ENCODE measurements around the gene ATP13A5.

The ATP13A5 gene

DNA sequence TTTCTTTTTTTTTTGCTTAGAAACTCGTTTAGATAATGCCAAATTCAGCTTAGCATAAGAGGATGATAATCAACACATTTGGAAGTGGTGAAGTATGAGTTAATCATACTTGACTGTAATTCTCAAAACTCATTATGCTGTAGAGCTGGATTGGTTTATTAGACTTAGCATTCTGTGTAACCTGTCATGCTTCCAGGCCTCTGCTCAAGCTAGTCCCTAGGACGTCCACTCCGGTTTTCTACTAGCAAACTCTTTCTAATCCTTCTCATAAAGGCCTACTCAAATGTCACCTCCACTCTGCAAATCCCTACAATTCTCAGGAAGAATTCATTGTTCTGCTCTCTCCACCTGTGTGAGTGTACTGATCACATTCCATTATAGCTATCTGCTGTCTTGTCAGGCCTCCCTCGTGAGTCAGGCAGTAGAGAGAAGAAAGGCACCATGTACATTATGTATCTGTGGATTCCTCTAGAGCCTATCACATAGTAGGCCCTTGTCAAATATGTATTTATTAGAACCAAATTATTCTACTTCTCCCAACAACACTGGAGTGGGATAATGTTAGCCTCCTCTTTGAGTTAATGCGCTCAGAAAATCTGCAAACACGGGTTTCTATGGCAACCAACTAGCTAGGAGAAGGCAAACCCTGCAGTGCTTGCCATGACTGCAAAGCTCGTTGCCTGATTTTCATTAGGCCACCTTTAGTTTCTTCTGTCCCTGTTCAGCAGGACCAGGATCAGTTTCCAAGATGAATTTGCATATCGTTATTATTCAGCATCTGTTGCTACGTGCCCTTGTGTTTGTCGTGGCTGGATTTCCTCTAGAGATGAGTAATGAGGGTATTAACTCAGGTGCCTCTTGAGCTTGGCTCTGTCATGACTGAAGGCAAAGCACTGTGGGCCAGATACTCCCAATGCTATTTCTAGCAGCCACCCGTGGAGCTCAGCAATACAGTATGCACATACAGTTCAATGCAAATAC lies 30.7 kb downstream of the ATP13A5 start:
- DNase-seq (no peak), ATAC-seq (ENCODE audit: insufficient read depth, low read depth) (no peak)
- no peak overlapping the region for H2AFZ ChIP-seq (ENCODE audit: low read depth, low read length)
- H3K4me2 ChIP-seq (ENCODE audit: insufficient read depth, low read length) = no peak overlapping the region
- H3K79me2 ChIP-seq (ENCODE audit: insufficient read depth, low read length) = no peaks in the 10 kb centered on the region
- H3K36me3 ChIP-seq (ENCODE audit: insufficient read depth, low read length) = no peaks in the 10 kb centered on the region
- H3K27ac ChIP-seq (ENCODE audit: low read length) = no peak overlapping the region
- H3K9me3 ChIP-seq (ENCODE audit: insufficient read depth, low read length, severe bottlenecking) = no peaks in the 10 kb centered on the region
- TF ChIP-seq EZH2 (IDR thresholded peaks at IDR 0.05; ENCODE audit: borderline replicate concordance, low read depth, low read length, severe bottlenecking) = no peak
- TF ChIP-seq CTCF (IDR thresholded peaks at IDR 0.05; ENCODE audit: borderline replicate concordance, extremely low read depth, low read length, poor library complexity, severe bottlenecking) = no peak
- no peaks in the 10 kb centered on the region for H4K20me1 ChIP-seq (ENCODE audit: insufficient read depth, low read length)
- no peaks in the 10 kb centered on the region for H3K4me1 ChIP-seq (ENCODE audit: insufficient read depth, low read length)
- H3K9ac ChIP-seq (ENCODE audit: low read depth, low read length) = no peak overlapping the region
- no peak overlapping the region for H3K4me3 ChIP-seq (ENCODE audit: low read depth in 1 of 2, low read length in 2 of 2)
- H3K27me3 ChIP-seq (ENCODE audit: insufficient read depth, low read length, poor library complexity) = peaks cover 13% of the 10 kb centered on the region

DNA sequence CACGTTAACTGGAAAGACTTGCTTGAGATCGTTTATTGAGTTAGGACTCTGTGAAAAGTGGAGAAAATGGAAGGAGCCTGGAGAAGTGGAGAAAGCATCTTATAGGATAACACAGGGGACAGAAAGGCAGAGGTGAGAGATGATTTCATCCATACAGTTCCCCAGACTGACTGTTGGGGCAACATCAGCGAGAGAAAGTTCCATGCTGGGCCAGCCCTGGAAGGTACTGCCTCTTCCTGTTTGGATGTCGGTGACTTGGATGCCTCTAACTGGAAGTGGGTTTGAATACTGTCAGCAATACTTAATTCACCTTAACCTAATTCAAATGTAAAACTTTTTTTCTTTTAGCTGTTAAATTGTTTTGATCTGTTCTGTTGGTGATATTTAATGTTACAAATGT lies 32.3 kb downstream of the ATP13A5 start:
- Histone ChIP-seq H3K27ac (ENCODE audit: low read length) (no peak overlapping the region), H3K9me3 (ENCODE audit: insufficient read depth, low read length, severe bottlenecking) (no peaks in the 10 kb centered on the region), H2AFZ (ENCODE audit: low read depth, low read length) (no peak overlapping the region), H3K79me2 (ENCODE audit: insufficient read depth, low read length) (no peaks in the 10 kb centered on the region), H4K20me1 (ENCODE audit: insufficient read depth, low read length) (no peaks in the 10 kb centered on the region), H3K27me3 (ENCODE audit: insufficient read depth, low read length, poor library complexity) (peaks cover 17% of the 10 kb centered on the region), H3K4me3 (ENCODE audit: low read depth in 1 of 2, low read length in 2 of 2) (no peak overlapping the region), H3K4me1 (ENCODE audit: insufficient read depth, low read length) (no peaks in the 10 kb centered on the region), H3K9ac (ENCODE audit: low read depth, low read length) (no peak overlapping the region), H3K36me3 (ENCODE audit: insufficient read depth, low read length) (no peaks in the 10 kb centered on the region), H3K4me2 (ENCODE audit: insufficient read depth, low read length) (no peak overlapping the region)
- DNase-seq = no peak
- TF ChIP-seq EZH2 (IDR thresholded peaks at IDR 0.05; ENCODE audit: borderline replicate concordance, low read depth, low read length, severe bottlenecking) = no peak
- no peak for TF ChIP-seq CTCF (IDR thresholded peaks at IDR 0.05; ENCODE audit: borderline replicate concordance, extremely low read depth, low read length, poor library complexity, severe bottlenecking)
- no peak for ATAC-seq (ENCODE audit: insufficient read depth, low read depth)

DNA sequence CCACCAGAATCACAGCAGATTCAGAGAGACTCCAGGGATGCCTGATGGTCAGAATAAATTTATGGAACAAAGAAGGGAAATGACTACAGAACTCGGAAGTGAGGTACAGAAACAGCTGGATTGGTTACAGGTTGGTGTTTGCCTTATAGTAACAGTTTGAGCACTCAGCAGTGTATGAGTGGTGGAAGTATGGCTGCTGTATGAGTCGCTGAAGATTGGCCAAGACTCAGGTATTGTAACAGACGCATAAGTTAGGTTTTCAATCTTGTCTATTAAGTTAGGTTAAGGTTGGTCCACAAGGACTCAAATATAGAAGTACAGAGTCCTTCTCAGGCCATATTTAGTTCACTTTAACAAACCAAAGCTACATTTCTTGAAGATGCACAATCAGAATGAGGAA lies 33.1 kb downstream of the ATP13A5 start:
- DNase-seq = no peak
- H3K4me3 ChIP-seq (ENCODE audit: low read depth in 1 of 2, low read length in 2 of 2) = no peak overlapping the region
- peaks cover 15% of the 10 kb centered on the region for H3K27me3 ChIP-seq (ENCODE audit: insufficient read depth, low read length, poor library complexity)
- no peak overlapping the region for H3K27ac ChIP-seq (ENCODE audit: low read length)
- ATAC-seq (ENCODE audit: insufficient read depth, low read depth) = no peak
- H3K36me3 ChIP-seq (ENCODE audit: insufficient read depth, low read length) = no peaks in the 10 kb centered on the region
- no peaks in the 10 kb centered on the region for H4K20me1 ChIP-seq (ENCODE audit: insufficient read depth, low read length)
- H3K4me2 ChIP-seq (ENCODE audit: insufficient read depth, low read length) = no peak overlapping the region
- no peak overlapping the region for H2AFZ ChIP-seq (ENCODE audit: low read depth, low read length)
- no peaks in the 10 kb centered on the region for H3K9me3 ChIP-seq (ENCODE audit: insufficient read depth, low read length, severe bottlenecking)
- H3K9ac ChIP-seq (ENCODE audit: low read depth, low read length) = no peak overlapping the region
- H3K4me1 ChIP-seq (ENCODE audit: insufficient read depth, low read length) = no peaks in the 10 kb centered on the region
- TF ChIP-seq CTCF (IDR thresholded peaks at IDR 0.05; ENCODE audit: borderline replicate concordance, extremely low read depth, low read length, poor library complexity, severe bottlenecking) (no peak), EZH2 (IDR thresholded peaks at IDR 0.05; ENCODE audit: borderline replicate concordance, low read depth, low read length, severe bottlenecking) (no peak)
- H3K79me2 ChIP-seq (ENCODE audit: insufficient read depth, low read length) = no peaks in the 10 kb centered on the region
